HL-60 (cell line): ENCODE measurements around the gene C1QTNF7.

Source experiments
- DNase-seq, 2 experiments: peaks; one replicate each; pipeline ENCODE4 v3.0.0-alpha.2; 2010 to 2020; ENCODE audit warnings: low read depth in 1 of 2, low spot score in 1 of 2
- H3K27ac ChIP-seq: fragments of 250-450 bp; sonication (Bioruptor Pico); replicated peaks from 2 replicates; pipeline ENCODE4 v1.5.1; 2020; ENCODE audit warnings: mild to moderate bottlenecking, moderate library complexity
- H3K27me3 ChIP-seq: fragments of 250-450 bp; sonication (Bioruptor Pico); 2 replicates; pipeline ENCODE4 v1.5.1; 2021; ENCODE audit warnings: mild to moderate bottlenecking, moderate library complexity; ENCODE audit not compliant: insufficient read depth, poor library complexity, severe bottlenecking
- H3K4me3 ChIP-seq: replicated peaks from 2 replicates; pipeline ENCODE4 v1.5.1; 2011; ENCODE audit warnings: mild to moderate bottlenecking, control low read depth, low read length; ENCODE audit not compliant: insufficient read depth
- GABPA ChIP-seq: IDR thresholded peaks from 2 replicates; pipeline ENCODE4 v1.6.1; 2012; ENCODE audit warnings: low read depth
- POLR2AphosphoS5 ChIP-seq: IDR thresholded peaks from 2 replicates; pipeline ENCODE4 v1.6.1; 2012; ENCODE audit warnings: low read depth
- SPI1 ChIP-seq: IDR thresholded peaks from 2 replicates; pipeline ENCODE4 v1.6.1; 2012; ENCODE audit warnings: low read depth, mild to moderate bottlenecking, borderline replicate concordance
- TF ChIP-seq, protein P1 (sequence below): IDR thresholded peaks from 2 replicates; pipeline ENCODE4 v1.6.1; 2012; ENCODE audit warnings: low read depth; ENCODE audit not compliant: insufficient replicate concordance
- TF ChIP-seq, protein P2 (sequence below): IDR thresholded peaks from one replicate; pipeline ENCODE4 v1.5.1; 2011; ENCODE audit warnings: low read length, control low read depth, inconsistent platforms; ENCODE audit not compliant: insufficient read depth

Gene C1QTNF7

DNA sequence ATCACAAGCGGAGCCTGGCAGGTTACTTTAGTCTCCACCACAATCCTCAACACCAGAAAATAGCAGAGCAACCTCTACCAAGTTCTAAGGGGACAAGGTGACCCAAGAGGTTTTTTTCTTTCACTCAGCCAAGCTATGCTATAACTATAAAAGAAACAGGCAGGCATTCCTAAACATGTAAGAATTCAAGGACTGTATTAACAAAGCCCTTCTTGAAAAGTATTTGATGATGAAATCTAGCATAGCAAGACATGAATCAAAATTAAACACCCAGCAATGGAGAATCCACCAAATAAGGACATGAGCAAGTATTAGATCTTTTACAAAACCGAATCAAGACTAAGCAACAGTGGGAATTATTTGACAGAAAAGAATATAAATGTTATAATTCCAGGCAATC lies 25.7 kb upstream of the C1QTNF7 start:
- H3K27ac ChIP-seq = peak overlapping the region; percentile 65

DNA sequence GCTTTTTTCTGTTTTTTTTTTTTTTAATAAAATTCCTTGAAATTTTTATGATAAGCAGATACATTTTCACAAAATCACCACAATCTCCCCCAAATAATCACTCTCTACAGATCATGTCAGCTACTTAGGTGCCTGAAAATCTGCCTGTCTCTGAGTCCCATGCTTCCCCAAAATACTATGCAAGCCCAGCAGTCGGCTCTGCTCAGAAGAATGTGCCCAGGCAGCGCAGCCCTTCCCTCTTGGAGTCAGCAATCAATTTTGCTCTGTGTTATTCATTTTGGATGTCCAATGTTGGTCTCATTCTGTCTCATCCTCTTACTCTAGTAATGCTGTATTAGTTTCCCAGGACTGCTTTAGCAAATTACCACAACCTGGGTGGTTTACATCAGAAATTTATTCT lies 24.9 kb upstream of the C1QTNF7 start:
- H3K27me3 ChIP-seq = no peaks in the 10 kb centered on the region
- peak in 1 of 2 experiments; percentile 52 for DNase-seq
- no peak for TF ChIP-seq POLR2AphosphoS5
- TF ChIP-seq, protein P1, sequence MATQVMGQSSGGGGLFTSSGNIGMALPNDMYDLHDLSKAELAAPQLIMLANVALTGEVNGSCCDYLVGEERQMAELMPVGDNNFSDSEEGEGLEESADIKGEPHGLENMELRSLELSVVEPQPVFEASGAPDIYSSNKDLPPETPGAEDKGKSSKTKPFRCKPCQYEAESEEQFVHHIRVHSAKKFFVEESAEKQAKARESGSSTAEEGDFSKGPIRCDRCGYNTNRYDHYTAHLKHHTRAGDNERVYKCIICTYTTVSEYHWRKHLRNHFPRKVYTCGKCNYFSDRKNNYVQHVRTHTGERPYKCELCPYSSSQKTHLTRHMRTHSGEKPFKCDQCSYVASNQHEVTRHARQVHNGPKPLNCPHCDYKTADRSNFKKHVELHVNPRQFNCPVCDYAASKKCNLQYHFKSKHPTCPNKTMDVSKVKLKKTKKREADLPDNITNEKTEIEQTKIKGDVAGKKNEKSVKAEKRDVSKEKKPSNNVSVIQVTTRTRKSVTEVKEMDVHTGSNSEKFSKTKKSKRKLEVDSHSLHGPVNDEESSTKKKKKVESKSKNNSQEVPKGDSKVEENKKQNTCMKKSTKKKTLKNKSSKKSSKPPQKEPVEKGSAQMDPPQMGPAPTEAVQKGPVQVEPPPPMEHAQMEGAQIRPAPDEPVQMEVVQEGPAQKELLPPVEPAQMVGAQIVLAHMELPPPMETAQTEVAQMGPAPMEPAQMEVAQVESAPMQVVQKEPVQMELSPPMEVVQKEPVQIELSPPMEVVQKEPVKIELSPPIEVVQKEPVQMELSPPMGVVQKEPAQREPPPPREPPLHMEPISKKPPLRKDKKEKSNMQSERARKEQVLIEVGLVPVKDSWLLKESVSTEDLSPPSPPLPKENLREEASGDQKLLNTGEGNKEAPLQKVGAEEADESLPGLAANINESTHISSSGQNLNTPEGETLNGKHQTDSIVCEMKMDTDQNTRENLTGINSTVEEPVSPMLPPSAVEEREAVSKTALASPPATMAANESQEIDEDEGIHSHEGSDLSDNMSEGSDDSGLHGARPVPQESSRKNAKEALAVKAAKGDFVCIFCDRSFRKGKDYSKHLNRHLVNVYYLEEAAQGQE = no peak
- no peak for TF ChIP-seq GABPA
- TF ChIP-seq SPI1 = no peak
- TF ChIP-seq, protein P2, sequence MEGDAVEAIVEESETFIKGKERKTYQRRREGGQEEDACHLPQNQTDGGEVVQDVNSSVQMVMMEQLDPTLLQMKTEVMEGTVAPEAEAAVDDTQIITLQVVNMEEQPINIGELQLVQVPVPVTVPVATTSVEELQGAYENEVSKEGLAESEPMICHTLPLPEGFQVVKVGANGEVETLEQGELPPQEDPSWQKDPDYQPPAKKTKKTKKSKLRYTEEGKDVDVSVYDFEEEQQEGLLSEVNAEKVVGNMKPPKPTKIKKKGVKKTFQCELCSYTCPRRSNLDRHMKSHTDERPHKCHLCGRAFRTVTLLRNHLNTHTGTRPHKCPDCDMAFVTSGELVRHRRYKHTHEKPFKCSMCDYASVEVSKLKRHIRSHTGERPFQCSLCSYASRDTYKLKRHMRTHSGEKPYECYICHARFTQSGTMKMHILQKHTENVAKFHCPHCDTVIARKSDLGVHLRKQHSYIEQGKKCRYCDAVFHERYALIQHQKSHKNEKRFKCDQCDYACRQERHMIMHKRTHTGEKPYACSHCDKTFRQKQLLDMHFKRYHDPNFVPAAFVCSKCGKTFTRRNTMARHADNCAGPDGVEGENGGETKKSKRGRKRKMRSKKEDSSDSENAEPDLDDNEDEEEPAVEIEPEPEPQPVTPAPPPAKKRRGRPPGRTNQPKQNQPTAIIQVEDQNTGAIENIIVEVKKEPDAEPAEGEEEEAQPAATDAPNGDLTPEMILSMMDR = no peak
- H3K27ac ChIP-seq = no peak overlapping the region
- no peak overlapping the region for H3K4me3 ChIP-seq

More for the DNA sequence above, 25.7 kb upstream of the C1QTNF7 start:
- no peak for DNase-seq
- Histone ChIP-seq H3K27me3 (no peaks in the 10 kb centered on the region), H3K4me3 (no peak overlapping the region)
- TF ChIP-seq SPI1 = no peak
- no peak for TF ChIP-seq POLR2AphosphoS5
- no peak for TF ChIP-seq GABPA
- TF ChIP-seq, protein P2 = no peak
- TF ChIP-seq, protein P1 = no peak

DNA sequence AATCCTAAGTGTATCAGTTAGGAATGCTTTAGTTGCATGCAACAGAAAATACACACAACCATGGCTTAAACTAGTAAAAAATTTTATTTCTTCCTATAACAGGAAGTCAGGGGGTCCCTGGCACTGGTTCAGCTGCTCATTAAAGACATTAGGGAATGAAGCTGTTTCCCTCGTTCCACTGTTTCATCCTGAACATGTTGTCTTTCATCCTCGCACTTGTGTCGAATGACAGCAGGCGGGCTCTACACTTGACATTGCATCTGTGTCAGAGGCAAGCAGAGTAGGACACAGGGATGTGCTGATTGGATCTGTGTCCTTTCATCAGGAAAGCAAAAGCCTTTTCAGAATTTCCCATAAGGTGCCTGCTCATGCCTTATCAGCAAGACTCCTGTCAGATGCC lies 22.8 kb upstream of the C1QTNF7 start:
- no peaks in the 10 kb centered on the region for H3K27me3 ChIP-seq
- TF ChIP-seq, protein P1 = no peak
- no peak for TF ChIP-seq SPI1
- TF ChIP-seq, protein P2 = no peak
- TF ChIP-seq GABPA = no peak
- no peak for TF ChIP-seq POLR2AphosphoS5
- no peak overlapping the region for H3K27ac ChIP-seq
- DNase-seq = no peak
- no peak overlapping the region for H3K4me3 ChIP-seq
